ENCODE data around the gene EEF2K.

DNA sequence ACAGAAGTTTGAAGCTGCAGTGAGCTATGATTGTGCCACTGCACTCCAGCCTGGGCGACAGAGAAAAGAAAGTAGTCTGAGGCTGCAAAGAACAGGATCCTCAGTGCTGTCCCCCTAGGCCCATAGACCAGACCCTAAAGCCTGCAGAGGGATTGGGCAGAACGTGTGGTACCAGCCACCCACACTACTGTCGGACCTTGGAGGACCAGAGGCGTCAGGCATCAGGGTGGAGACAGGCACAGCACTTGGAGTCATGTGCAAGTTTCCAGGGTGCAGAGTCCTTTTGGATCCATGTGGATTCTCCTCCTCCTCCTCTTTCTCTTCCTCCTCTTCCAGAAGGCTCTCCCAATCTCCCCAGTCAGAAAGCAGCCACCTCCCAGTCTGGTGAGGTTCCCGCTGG is 41.6 kb upstream of the EEF2K start:
- TF ChIP-seq, protein P1, sequence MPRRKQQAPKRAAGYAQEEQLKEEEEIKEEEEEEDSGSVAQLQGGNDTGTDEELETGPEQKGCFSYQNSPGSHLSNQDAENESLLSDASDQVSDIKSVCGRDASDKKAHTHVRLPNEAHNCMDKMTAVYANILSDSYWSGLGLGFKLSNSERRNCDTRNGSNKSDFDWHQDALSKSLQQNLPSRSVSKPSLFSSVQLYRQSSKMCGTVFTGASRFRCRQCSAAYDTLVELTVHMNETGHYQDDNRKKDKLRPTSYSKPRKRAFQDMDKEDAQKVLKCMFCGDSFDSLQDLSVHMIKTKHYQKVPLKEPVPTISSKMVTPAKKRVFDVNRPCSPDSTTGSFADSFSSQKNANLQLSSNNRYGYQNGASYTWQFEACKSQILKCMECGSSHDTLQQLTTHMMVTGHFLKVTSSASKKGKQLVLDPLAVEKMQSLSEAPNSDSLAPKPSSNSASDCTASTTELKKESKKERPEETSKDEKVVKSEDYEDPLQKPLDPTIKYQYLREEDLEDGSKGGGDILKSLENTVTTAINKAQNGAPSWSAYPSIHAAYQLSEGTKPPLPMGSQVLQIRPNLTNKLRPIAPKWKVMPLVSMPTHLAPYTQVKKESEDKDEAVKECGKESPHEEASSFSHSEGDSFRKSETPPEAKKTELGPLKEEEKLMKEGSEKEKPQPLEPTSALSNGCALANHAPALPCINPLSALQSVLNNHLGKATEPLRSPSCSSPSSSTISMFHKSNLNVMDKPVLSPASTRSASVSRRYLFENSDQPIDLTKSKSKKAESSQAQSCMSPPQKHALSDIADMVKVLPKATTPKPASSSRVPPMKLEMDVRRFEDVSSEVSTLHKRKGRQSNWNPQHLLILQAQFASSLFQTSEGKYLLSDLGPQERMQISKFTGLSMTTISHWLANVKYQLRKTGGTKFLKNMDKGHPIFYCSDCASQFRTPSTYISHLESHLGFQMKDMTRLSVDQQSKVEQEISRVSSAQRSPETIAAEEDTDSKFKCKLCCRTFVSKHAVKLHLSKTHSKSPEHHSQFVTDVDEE (CRISPR knock-in tag; IDR thresholded peaks at IDR 0.05): no peak
- TF ChIP-seq, protein P2, sequence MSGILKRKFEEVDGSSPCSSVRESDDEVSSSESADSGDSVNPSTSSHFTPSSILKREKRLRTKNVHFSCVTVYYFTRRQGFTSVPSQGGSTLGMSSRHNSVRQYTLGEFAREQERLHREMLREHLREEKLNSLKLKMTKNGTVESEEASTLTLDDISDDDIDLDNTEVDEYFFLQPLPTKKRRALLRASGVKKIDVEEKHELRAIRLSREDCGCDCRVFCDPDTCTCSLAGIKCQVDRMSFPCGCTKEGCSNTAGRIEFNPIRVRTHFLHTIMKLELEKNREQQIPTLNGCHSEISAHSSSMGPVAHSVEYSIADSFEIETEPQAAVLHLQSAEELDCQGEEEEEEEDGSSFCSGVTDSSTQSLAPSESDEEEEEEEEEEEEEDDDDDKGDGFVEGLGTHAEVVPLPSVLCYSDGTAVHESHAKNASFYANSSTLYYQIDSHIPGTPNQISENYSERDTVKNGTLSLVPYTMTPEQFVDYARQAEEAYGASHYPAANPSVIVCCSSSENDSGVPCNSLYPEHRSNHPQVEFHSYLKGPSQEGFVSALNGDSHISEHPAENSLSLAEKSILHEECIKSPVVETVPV (CRISPR knock-in tag; IDR thresholded peaks at IDR 0.05): no peak
- TF ChIP-seq, protein P3, sequence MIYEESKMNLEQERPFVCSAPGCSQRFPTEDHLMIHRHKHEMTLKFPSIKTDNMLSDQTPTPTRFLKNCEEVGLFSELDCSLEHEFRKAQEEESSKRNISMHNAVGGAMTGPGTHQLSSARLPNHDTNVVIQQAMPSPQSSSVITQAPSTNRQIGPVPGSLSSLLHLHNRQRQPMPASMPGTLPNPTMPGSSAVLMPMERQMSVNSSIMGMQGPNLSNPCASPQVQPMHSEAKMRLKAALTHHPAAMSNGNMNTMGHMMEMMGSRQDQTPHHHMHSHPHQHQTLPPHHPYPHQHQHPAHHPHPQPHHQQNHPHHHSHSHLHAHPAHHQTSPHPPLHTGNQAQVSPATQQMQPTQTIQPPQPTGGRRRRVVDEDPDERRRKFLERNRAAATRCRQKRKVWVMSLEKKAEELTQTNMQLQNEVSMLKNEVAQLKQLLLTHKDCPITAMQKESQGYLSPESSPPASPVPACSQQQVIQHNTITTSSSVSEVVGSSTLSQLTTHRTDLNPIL (CRISPR knock-in tag; IDR thresholded peaks at IDR 0.05; ENCODE audit: low read depth): no peak
- TF ChIP-seq, protein P4, sequence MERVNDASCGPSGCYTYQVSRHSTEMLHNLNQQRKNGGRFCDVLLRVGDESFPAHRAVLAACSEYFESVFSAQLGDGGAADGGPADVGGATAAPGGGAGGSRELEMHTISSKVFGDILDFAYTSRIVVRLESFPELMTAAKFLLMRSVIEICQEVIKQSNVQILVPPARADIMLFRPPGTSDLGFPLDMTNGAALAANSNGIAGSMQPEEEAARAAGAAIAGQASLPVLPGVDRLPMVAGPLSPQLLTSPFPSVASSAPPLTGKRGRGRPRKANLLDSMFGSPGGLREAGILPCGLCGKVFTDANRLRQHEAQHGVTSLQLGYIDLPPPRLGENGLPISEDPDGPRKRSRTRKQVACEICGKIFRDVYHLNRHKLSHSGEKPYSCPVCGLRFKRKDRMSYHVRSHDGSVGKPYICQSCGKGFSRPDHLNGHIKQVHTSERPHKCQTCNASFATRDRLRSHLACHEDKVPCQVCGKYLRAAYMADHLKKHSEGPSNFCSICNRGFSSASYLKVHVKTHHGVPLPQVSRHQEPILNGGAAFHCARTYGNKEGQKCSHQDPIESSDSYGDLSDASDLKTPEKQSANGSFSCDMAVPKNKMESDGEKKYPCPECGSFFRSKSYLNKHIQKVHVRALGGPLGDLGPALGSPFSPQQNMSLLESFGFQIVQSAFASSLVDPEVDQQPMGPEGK (CRISPR knock-in tag; IDR thresholded peaks at IDR 0.05; ENCODE audit: borderline replicate concordance): no peak
- TF ChIP-seq, protein P5, sequence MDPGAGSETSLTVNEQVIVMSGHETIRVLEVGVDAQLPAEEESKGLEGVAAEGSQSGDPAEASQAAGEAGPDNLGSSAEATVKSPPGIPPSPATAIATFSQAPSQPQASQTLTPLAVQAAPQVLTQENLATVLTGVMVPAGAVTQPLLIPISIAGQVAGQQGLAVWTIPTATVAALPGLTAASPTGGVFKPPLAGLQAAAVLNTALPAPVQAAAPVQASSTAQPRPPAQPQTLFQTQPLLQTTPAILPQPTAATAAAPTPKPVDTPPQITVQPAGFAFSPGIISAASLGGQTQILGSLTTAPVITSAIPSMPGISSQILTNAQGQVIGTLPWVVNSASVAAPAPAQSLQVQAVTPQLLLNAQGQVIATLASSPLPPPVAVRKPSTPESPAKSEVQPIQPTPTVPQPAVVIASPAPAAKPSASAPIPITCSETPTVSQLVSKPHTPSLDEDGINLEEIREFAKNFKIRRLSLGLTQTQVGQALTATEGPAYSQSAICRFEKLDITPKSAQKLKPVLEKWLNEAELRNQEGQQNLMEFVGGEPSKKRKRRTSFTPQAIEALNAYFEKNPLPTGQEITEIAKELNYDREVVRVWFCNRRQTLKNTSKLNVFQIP (CRISPR knock-in tag; IDR thresholded peaks at IDR 0.05; ENCODE audit: borderline replicate concordance, low read depth): no peak
- TF ChIP-seq ZNF8 (CRISPR knock-in tag; IDR thresholded peaks at IDR 0.05): no peak
- no peak for TF ChIP-seq ZFP3 (CRISPR knock-in tag; IDR thresholded peaks at IDR 0.05)
- no peak for TF ChIP-seq PPARA (CRISPR knock-in tag; IDR thresholded peaks at IDR 0.05; ENCODE audit: borderline replicate concordance)
- no peak for TF ChIP-seq ZFP30 (CRISPR knock-in tag; IDR thresholded peaks at IDR 0.05)
- TF ChIP-seq BACH2 (CRISPR knock-in tag; IDR thresholded peaks at IDR 0.05; ENCODE audit: borderline replicate concordance): no peak

Measured in SK-N-SH treated with all-trans-retinoic acid at 6 μM for 48 hours (cell line).